PFSK-1 (cell line): Measurements from ENCODE around the gene KDM4B.

ENCODE experiments used
- FOXP2 ChIP-seq: optimal IDR thresholded peaks from 2 replicates; pipeline ENCODE3; 2011; ENCODE audit warnings: borderline replicate concordance, control low read depth, inconsistent platforms; ENCODE audit not compliant: insufficient read depth; ENCODE audit errors: extremely low read length, extremely low read depth
- POLR2AphosphoS5 ChIP-seq: IDR thresholded peaks from 2 replicates; pipeline ENCODE4 v1.6.1; 2012; ENCODE audit warnings: low read depth, mild to moderate bottlenecking, control low read depth, low read length, moderate library complexity
- SIN3A ChIP-seq: IDR thresholded peaks from 2 replicates; pipeline ENCODE4 v1.6.1; 2012; ENCODE audit warnings: mild to moderate bottlenecking, low read length, moderate library complexity, borderline replicate concordance; ENCODE audit not compliant: insufficient read depth
- TAF1 ChIP-seq: IDR thresholded peaks from 2 replicates; pipeline ENCODE4 v1.6.1; 2012; ENCODE audit warnings: low read length, control low read depth, borderline replicate concordance; ENCODE audit not compliant: insufficient read depth
- TF ChIP-seq, protein P1 (sequence below), 2 experiments: IDR thresholded peaks; 2 replicates each; pipeline versions ENCODE4 v1.6.1 to v1.8.0; 2011 to 2012; ENCODE audit warnings: low read depth in 2 of 2, low read length in 2 of 2, control low read depth in 1 of 2, inconsistent platforms in 1 of 2, mild to moderate bottlenecking in 1 of 2, moderate library complexity in 1 of 2; ENCODE audit not compliant: insufficient read depth in 1 of 2

Gene KDM4B

DNA sequence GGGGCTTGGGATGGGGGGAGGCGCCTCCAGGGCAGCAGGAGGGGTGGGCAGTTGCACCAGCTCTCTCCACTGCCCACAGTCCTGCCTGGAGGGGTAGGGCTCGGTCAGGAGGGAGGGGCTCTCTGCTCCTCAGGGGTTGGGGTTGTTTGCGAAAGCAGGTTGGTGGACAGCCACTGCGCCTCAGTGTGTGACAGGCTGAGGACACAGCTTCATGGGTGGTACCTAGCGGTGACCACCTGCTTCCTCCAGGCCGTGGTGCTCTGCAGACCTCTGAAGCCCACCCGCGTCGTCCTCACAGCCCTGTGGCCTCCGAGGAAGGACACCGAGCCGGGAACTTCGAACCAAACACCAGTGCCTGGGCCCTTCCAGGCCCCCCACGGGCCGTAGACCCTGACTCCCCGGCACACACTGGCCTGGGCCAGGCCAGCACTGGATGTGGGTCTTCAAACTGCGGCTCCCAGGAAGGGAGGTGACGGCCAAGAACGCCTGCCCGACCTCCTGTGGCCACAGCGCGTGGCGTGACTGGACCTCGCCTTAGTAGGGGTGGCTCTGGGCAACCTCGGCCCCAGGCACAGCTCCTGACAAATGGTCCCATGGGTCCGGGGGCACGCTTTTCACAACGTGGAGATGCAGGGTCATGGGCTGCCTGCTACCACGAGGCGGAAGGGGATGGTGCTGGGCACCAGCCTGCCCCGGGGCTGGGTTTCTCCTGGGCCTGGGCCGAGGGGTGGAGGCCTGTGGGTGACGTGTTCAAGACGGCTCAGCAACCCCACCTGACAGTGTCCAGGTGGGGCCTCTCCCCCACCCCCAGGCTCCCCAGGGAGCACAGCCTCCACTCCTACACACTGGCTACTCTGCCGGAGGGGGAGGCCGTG is 173.2 kb downstream of the KDM4B start:
- TF ChIP-seq SIN3A (no peak), FOXP2 (no peak), POLR2AphosphoS5 (no peak), TAF1 (no peak)
- TF ChIP-seq, protein P1, sequence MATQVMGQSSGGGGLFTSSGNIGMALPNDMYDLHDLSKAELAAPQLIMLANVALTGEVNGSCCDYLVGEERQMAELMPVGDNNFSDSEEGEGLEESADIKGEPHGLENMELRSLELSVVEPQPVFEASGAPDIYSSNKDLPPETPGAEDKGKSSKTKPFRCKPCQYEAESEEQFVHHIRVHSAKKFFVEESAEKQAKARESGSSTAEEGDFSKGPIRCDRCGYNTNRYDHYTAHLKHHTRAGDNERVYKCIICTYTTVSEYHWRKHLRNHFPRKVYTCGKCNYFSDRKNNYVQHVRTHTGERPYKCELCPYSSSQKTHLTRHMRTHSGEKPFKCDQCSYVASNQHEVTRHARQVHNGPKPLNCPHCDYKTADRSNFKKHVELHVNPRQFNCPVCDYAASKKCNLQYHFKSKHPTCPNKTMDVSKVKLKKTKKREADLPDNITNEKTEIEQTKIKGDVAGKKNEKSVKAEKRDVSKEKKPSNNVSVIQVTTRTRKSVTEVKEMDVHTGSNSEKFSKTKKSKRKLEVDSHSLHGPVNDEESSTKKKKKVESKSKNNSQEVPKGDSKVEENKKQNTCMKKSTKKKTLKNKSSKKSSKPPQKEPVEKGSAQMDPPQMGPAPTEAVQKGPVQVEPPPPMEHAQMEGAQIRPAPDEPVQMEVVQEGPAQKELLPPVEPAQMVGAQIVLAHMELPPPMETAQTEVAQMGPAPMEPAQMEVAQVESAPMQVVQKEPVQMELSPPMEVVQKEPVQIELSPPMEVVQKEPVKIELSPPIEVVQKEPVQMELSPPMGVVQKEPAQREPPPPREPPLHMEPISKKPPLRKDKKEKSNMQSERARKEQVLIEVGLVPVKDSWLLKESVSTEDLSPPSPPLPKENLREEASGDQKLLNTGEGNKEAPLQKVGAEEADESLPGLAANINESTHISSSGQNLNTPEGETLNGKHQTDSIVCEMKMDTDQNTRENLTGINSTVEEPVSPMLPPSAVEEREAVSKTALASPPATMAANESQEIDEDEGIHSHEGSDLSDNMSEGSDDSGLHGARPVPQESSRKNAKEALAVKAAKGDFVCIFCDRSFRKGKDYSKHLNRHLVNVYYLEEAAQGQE (IDR thresholded peaks at IDR 0.05; ENCODE audit: insufficient read depth in 1 of 2, low read depth in 2 of 2, low read length in 2 of 2) = no peak

GRCh38 chr19:5142725-5143097 is 173.8 kb downstream of the KDM4B start:
- TF ChIP-seq, protein P1 (IDR thresholded peaks at IDR 0.05; ENCODE audit: insufficient read depth in 1 of 2, low read depth in 2 of 2, low read length in 2 of 2) = no peak
- TF ChIP-seq TAF1 (no peak), FOXP2 (no peak), SIN3A (no peak), POLR2AphosphoS5 (no peak)

- TF ChIP-seq POLR2AphosphoS5 (no peak), FOXP2 (no peak)
- TF ChIP-seq, protein P1 (IDR thresholded peaks at IDR 0.05; ENCODE audit: insufficient read depth in 1 of 2, low read depth in 2 of 2, low read length in 2 of 2) = no peak
These were observed 174.8 kb downstream of the KDM4B start for GRCh38 chr19:5143471-5144411.

- TF ChIP-seq SIN3A (no peak), FOXP2 (no peak), TAF1 (no peak), POLR2AphosphoS5 (no peak)
- TF ChIP-seq, protein P1 (IDR thresholded peaks at IDR 0.05; ENCODE audit: insufficient read depth in 1 of 2, low read depth in 2 of 2, low read length in 2 of 2) = no peak
These were observed 175.7 kb downstream of the KDM4B start for GRCh38 chr19:5144545-5145179.
